CD4-positive, alpha-beta T cell treated with Interleukin-2 at 100 ng/mL for 4 hours (primary cell): ENCODE results near the gene RPS27L.

Experiments used
- DNase-seq: peaks from one replicate; pipeline ENCODE4 v3.0.0-alpha.2; 2020; ENCODE audit warnings: low spot score

The RPS27L gene

GRCh38 chr15:63157118-63157843, at the start of gene RPS27L:
TSS of gene RPS27L (minus strand) at chr15:63157477. CDS start at chr15:63157405, 72 bp downstream.
- peak; percentile 87 for DNase-seq

GRCh38 chr15:63206079-63206478, 48.8 kb upstream of the RPS27L start:
- DNase-seq, result no peak

GRCh38 chr15:63203451-63204090, 46.3 kb upstream of the RPS27L start:
- peak; percentile 65 for DNase-seq

GRCh38 chr15:63202861-63203260, 45.6 kb upstream of the RPS27L start:
- no peak for DNase-seq

- DNase-seq, result no peak
Observed at GRCh38 chr15:63200464-63201249, 43.4 kb upstream of the RPS27L start.

GRCh38 chr15:63198371-63199250, 41.3 kb upstream of the RPS27L start:
- DNase-seq, result no peak

GRCh38 chr15:63197626-63198025, 40.3 kb upstream of the RPS27L start:
- DNase-seq, result no peak

GRCh38 chr15:63196842-63197241, 39.6 kb upstream of the RPS27L start:
- DNase-seq, result no peak

- DNase-seq, result no peak
Observed at GRCh38 chr15:63195569-63196015, 38.3 kb upstream of the RPS27L start.

- no peak for DNase-seq
Observed at GRCh38 chr15:63194880-63195568, 37.7 kb upstream of the RPS27L start.

GRCh38 chr15:63194302-63194701, 37.0 kb upstream of the RPS27L start:
- no peak for DNase-seq

GRCh38 chr15:63192619-63193206, 35.4 kb upstream of the RPS27L start:
- DNase-seq, result no peak

- peak; percentile 85 for DNase-seq
Observed at GRCh38 chr15:63191895-63192618, 34.8 kb upstream of the RPS27L start.

- no peak for DNase-seq
Observed at GRCh38 chr15:63190769-63191649, 33.7 kb upstream of the RPS27L start.

GRCh38 chr15:63189941-63190768, 32.9 kb upstream of the RPS27L start:
- DNase-seq, result no peak

- DNase-seq, result peak; percentile 95
Observed at GRCh38 chr15:63188926-63189871, 31.9 kb upstream of the RPS27L start, which contains the start of gene RAB8B. TSS of gene RAB8B (plus strand) at chr15:63189606. CDS start at chr15:63189625, 19 bp downstream.
